GM18498 (cell line): ENCODE measurements around the gene EBF4.
"Not testable (repeated sequence)": the region's sequence is repeated elsewhere in the genome, so short reads cannot be mapped to it uniquely, and the experiment has no call there.

Experiments
- ATAC-seq: cut with Tn5 transposase; IDR thresholded peaks from one replicate; pipeline ENCODE4 v1.9.1; 2021; ENCODE audit warnings: mild to moderate bottlenecking, moderate library complexity; ENCODE audit not compliant: unreplicated experiment

The EBF4 gene

DNA sequence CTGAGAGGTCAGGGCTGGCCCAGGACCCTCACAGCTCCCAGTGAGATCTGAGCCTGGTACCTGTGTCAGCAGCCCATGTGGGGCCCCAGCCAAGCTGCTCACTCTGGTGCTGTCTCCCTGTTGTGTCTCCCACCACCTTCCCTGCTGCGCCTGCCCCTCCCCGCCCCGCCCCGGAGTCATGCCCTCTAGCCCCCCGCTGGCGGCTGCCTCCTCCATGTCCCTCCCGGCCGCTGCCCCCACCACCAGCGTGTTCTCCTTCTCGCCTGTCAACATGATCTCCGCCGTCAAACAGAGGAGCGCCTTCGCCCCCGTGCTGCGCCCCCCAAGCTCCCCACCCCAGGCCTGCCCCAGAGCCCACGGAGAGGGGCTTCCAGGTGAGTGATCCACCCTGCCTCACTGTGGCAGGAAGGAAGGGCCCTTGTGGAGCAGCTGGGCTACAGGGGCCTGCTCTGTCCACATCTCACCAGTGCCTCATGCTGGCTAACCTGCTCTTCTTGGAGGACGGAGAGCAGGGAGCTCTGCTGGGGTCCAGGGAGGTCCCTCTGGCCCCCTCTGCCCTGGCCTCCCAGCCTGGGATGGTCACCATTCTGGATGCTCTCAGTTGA is 63.0 kb downstream of the EBF4 start:
- ATAC-seq, result no peak

DNA sequence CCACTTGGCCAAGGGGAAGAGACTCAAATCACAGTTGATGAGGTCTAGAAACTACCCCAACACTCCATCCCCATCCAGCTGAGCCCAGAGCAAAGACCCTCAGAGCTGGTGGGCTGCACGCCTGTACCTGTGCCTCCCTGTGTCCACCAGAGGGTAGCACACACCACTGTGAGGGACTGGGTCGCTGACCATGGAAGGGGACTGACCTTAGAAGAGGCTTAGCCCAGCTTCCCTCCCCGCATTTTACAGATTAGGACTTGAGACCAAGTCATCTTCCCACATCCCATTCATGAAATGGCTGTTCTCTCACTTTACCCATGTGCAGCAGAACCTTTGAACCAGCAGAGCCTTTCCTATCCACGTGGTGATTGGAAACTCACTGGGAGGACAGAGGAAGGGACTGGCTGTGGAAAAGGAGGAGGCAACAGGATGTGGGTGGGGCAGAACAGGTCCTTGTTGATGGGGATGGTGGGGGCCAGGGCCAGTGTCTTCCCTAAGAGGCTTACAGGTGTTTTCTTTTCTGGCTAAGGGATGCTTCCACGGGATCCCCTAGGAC is 63.6 kb downstream of the EBF4 start:
- ATAC-seq, result no peak

DNA sequence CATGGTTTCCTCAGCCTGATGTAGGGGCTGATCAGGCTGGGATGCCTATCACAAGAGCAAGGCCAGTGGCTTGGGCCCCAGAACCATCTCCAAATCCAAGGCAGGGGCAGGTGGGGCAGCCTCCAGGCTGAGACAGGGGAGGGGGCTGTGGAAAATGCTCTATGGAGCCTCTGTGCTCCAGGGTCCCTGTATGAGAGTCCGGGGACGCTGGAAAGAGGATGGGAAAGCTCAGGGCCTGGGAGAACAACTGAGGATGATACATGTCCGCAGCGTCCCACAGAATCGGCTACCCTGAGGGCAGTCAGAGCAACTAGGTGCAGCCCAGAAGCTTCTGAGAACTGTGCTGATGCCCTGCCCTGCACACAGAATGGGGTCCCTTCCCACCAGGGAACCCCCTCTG is 64.4 kb downstream of the EBF4 start:
- ATAC-seq, result no peak

DNA sequence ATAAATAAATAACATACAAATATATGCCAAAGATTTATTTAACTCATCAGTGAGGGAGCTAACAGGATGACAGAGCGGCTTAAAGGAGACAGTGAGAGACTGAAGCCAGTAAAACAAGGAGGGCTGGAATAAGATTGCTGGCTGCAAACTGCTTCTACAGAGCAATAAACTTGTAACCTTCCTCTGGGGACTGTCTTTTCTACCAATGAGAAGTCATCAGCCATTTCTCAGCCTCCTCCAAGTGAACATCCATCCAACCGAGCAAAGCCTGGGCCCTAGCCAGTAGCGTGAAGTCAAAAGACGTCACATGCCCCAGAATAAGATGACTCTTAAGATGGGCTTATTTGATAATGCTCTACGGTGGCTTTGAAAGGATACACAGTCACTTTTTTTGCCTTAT is 65.4 kb downstream of the EBF4 start:
- no peak for ATAC-seq

DNA sequence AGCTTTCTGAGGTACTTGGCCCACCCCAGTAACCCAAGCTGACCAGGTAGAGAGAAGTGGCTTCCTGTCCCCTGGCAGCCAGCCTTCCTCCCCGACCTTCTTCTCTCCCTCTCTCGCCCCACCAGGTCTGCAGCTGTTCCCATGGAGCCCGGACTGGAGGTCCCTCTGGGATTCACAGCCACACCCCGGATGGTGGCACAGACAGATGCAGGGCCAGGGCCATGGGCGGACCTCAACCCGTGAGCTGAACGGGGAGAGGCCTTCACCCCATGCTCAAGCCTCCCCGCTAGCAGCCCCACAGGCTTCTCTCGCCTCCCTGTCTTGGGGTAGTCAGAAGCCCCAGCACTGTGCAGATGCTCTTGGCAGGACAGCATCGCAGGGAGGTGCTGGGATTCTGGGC is 66.6 kb downstream of the EBF4 start:
- ATAC-seq, result no peak

DNA sequence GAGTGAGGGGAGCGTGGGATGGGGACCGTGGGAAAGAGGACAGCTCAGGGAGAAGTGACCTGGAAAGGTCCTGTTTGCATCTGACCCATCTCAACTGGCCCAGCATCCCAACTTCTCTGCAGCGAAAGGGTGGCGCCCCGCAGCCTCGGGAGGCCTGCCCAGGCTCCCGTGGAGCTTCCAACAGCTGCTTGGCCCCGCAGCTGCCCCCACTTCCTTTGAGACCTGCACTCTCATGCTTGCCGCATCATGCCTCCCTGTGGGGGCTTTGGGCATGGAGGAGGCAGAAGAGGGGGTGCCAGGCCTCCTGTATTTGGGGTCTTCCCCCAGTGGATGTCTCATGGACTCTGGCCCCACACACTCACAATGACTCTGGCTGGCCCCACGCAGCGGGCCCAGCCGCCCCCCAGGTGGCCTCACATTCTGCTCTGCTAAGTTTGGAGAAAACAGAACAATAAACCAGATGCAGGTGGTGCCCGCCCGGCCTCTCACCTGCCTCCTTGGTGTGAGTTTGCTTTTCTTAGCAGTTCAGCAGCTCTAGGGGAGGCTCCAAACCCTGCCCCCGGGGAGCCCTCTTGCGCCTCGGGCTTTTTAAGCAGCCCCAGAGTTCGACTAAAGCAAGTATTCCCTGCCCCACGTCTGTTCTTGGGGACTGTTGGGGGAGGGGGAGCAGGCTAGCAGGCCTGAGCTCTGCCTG is 67.2 kb downstream of the EBF4 start:
- ATAC-seq, result no peak

DNA sequence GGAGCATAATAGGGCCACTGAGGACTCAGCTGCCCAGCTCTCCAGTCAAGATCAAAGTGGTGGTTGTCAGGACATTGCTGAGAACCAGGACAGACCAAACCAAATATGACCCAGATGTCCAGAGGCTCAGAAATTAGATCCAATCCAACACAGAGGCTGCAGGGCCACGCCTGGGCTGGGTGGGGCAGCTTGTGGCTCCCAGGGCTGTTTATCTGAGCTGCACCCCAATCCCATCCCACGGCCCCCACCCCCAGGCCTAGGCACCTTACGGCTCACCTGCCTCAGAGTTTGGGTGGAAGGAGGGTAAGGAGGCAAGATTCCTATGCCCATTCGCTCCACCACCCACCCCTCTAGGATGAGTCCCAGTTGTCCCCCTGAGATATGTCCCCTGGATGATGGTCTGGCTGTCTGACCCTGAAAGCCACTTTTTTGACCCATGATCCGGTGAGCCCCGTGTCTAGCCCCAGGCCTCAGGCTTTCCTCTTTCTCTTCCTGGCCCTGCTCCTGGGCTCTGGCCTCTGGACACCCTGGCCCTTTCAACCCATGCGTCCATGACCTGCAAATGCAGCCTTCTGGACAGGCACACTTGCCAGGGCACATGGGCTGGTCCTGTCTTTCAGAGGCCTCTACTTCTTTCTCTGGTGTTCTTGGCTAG is 67.8 kb downstream of the EBF4 start:
- no peak for ATAC-seq

DNA sequence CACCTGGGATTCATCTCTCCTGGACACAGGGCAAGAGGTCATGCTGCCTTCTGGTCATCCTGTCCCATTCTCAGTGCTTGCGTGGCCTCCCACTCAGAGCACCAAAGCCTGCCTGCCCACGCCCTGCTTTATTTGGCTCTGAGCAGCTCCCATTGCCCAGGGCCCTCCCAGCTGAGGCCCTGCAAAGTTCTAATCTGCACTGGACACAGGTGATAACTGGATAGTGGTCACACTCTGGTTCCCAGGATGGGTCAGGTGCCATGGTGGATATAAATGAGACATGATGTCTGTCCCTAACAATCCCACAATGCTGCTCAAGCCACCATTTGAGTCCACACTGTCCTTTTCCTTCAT is 68.3 kb downstream of the EBF4 start:
- ATAC-seq, result no peak

DNA sequence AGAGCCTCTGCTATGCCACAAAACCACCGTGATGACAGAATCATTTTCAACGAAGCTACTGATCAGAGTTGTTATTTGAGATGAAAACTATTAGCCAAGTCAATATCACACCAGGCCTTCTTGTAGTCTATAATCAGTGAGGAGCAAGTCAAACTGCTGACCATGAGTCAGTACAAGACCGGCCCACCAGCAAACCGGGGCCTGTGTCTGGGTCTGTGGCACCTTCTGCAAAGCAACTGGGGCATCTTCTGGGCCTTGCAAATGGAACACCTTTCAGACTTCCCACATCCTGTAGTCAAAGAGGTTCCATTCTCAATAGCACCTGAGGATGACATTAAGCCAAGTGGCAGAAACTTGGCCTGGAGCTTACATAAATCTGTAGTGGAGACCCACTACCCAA is 69.3 kb downstream of the EBF4 start:
- ATAC-seq, result no peak

DNA sequence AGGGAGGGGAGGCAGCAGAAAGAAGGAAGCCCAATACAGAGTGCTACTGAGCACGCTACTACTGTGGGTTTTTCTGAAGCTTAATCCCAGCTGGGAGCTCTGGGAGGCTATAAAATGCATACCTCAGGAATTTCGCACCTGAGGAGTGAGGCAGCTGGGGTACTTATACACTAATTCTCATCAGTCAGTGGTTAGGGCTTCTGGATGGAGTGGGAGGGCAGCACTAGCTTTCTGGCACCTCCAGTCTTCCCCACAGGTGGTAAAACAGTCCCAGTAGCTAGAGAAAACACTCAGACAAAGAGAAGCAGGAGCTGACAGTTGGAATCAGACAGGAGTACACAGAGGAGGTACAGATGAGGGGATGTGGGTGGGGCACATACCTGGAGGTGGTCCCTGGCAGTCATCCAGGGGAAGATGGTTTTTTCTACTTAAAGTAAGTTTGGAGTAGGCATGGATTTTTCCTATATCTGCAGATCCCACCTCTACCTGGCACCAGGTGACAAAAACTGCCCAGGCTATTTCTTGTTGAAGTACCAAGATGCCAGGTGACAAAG is 70.1 kb downstream of the EBF4 start:
- no peak for ATAC-seq

DNA sequence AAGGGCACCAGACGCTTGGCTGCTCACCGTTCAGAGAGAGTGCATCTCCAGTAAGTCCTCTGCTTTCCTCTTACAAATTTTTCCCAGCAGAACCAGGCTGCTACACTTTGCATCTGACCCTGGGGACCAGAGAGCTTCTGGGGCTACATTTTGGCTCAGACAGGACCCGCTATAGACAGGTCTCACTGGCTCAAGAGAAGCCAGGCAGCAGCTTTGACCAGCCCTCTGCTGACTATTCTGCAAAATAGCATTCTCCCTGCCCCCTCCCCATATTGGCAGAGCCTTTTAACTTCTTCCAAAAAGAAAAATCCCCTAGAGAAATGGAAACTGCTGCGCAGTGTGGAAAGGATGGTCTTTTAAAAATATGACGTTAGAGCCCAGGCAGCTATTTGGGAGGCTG is 70.6 kb downstream of the EBF4 start:
- ATAC-seq, result no peak

DNA sequence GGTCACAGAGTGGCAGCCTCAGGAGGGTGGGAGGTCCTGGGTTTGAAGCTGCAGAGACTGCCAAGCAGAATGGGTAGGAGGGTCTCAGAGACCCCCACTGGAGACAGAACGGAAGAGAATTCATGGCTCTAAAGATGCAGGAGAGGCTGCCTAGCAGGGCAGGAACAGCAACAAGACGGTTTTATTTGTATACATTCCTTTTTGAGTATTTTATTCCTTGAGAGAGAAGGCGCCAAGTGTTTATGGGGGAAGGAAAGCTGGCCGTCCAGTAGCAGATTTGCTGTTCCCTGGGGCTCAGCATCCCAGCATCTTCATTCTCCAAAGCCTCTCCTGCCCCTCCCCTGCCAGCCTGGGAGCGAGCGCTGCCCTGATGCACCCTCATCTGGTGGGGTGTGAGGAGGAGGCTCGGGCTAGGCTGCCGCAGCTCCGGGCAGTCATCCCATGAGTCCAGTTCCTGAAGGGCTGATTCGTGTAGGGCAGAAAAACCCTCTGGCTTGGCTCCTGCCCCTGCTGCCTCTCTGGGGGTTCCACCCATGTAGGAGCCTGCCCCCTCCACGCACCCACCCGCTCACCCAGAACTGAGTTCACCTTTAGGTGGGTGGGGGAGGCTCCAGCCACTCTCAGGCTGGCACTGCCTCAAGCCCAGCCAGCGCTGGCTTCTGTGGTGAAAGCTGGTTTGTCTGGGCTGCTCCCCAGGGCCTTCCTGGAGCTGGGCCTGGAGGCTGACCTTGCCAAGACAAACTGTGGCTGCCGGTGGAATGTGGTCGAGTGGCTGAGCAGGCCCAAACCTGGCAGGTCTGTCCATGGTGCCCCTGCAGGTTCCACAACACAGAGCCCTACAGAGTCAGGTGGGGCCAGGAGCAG is 75.4 kb downstream of the EBF4 start:
- no peak for ATAC-seq

DNA sequence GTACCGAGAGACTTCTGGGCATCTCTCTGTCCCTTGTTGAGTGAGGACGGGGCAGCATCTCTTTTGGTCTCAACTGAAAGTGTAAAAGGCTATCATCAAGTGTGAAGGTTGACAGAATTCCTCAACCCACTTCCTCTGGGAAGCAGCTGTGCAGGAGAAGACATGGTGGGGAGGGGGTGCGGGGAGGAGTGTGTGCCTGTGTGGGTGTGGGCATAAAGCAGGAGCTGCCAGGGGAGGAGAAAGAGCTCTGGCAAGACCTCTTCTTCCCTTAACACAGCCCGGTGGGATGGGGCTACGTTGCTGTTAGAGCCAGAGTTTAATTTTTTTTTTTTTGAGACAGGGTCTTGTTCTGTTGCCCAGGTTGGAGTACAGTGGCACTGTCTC is 76.0 kb downstream of the EBF4 start:
- ATAC-seq, result no peak

DNA sequence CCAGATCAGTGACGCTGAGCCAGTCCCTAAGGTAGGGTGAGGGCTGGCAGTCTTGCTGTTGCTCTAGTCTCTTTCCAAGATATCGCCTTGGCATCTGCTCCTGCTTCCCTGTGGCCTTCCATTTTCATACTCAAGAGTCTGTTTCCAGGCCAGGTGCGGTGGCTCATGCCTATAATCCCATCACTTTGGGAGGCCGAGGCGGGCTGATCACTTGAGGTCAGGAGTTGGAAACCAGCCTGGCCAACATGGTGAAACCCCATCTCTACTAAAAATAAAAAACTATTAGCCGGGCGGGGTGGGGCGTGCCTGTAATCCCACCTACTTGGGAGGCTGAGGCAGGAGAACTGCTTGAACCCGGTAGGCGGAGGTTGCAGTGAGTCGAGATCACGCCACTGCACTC is 77.5 kb downstream of the EBF4 start:
- not testable (repeated sequence) for ATAC-seq

DNA sequence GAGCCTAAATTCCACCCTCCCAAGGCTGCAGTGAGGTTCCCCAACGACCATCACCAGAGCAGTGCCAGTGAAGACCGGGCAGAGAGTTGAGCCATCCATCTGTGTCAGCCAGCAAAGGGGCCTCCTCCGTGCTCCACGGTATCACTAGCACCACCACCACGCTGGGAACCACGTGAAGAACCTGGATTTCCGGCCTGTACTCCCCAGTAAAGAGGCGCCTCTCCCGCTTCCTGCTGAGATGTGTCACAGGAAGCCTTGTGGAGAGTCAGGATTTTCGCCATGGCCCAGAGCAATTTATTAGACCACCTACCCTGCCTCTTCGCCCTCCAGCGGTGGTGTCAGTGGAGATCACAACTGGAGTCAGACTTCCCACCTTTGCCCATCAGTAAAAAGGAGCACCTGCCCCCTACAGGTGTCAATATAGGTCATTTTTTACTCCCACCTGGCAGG is 79.1 kb downstream of the EBF4 start:
- ATAC-seq, result no peak

DNA sequence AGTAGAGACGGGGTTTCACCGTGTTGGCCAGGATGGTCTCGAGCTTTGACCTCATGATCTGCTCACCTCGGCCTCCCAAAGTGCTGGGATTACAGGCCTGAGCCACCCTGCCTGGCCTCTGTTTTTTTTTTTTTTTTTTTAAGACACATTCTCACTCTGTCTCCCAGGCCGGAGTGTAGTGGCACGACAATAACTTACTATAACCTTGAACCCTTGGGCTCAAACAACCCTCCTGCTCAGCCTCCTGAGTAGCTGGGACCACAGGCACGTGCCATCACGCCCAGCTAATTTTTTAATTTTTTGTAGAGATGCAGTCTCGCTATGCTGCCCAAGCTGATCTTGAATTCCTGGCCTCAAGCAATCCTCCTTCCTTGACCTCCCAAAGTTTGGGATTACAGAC is 81.2 kb downstream of the EBF4 start:
- no peak for ATAC-seq

DNA sequence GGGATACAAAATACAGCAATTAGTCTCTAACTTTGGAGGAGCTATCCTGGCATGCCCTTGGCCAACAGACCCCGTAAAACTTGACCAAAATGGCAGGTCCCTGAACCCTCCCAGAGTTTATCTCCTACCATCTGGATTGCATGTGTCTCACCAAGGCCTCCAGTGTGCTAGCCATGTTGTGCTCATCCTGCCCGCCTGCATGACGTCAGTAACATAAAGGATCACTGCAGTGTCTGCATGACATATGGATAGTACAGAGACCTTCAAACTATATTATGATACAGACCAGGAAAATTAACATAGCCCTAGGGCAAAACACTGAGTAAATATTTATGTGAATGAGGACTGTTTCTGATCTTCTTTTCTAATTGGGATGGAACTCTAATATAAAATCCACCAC is 82.6 kb downstream of the EBF4 start:
- no peak for ATAC-seq

DNA sequence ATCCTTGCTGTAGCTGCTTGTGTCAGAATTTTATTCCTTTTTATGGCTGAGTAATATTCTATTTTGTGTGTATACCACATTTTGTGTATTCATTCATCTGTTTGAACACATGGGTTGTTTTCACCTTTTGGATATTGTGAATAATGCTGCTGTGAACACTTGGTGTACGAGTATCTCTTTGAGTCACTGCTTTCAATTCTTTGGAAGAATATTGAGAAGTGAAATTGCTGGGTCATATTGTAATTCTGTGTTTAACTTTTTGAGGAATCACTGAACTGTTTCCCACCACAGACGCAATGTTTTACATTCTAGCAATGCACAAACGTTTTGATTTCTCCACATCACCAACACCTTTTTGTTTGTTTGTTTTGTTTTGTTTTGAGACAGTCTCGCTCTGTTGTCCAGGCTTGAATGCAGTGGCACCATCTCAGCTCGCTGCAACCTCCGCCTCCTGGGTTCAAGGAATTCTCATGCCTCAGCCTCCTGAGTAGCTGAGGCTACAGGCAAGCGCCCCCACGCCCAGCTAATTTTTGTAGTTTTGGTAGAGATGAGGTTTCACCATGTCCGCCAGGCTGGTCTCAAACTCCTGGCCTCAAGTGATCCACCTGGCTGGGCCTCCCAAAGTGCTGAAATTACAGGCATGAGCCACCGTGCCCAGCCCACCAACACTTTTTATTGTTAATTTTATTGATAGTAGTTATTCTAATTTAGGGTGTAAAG is 86.2 kb downstream of the EBF4 start:
- ATAC-seq, result no peak

DNA sequence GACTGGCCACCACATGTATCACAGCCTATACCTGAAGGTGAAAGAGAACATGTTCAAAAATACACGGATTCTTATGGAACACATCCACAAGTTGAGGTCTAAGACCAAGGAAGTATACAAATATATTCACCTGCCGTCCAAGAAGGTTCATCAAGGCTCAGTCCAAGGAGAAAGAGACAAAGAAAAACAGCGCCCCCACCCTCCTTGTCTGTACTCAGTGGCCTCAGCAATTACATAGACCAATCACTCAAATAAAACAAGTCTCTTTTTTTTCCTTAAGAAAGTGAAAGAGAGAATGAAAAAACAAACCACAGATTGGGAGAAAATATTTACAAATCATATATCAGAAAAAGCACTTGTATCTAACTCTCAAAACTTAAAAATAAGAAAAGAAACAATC is 88.4 kb downstream of the EBF4 start:
- no peak for ATAC-seq

DNA sequence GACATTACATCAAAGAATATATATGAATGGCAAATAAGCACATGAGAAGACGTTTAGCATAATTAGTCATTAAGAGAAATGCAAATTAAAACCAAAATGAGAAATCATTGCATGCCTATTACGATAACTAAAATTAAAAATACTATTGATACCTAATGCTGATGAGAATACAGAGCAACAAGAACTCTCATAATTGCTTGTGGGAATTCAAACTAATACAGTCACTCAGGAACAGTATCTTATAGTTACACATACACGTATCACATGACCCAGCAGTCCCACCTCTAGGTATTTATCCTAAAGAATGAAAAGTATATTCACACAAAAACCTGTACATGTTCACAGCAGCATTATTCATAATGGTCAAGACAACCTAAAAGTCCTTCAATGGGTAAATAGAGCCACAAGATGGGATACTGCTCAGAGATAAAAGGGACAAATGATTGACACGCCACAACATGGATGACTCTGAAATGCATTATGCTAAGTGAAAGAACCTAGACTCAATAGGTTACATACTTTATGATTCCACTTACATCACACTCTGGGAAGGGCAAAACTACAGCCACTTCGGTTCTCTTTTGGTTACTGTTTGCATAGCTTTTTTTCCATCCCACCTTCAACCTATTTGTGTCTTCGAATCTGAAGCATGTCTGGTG is 91.5 kb downstream of the EBF4 start:
- ATAC-seq, result no peak
